B cell (primary cell): ENCODE measurements around the gene MAGED2.

Source experiments
- CTCF ChIP-seq: fragments of 200-600 bp; IDR thresholded peaks from one replicate; pipeline ENCODE4 v1.8.0; 2022; ENCODE audit warnings: antibody characterized with exemption, mild to moderate bottlenecking
- EZH2 ChIP-seq: IDR thresholded peaks from 2 replicates; pipeline ENCODE4 v1.6.1; 2012; ENCODE audit warnings: borderline replicate concordance, low read depth, mild to moderate bottlenecking, moderate library complexity, low read length; ENCODE audit not compliant: insufficient read depth, poor library complexity, severe bottlenecking

GRCh38 chrX:54818221-54818620, 10.7 kb downstream of the MAGED2 start:
- no peak for TF ChIP-seq EZH2
- no peak for TF ChIP-seq CTCF
